Activated CD4-positive, alpha-beta T cell treated with anti-CD3 and anti-CD28 coated beads for 36 hours (primary cell): Measurements from ENCODE around the gene SNRNP48. TPM values are rescaled to one million over a fixed set of nuclear protein-coding genes. Genes with fewer than 3 reads are reported as not detected.

ENCODE experiments used
- ATAC-seq: fragments of 200-7000 bp; cut with Tn5 transposase; one replicate; pipeline ENCODE4 v1.10.0; 2021; ENCODE audit warnings: mild to moderate bottlenecking, moderate library complexity
- CTCF ChIA-PET: fragments of 350-600 bp; sonication (Branson Sonifier 250); formaldehyde crosslinking; loops from one replicate; lab custom pipeline; 2021; ENCODE audit warnings: antibody characterized with exemption; lab: Charles Lee
- POLR2A ChIA-PET: fragments of 350-600 bp; sonication (Branson Sonifier 250); formaldehyde crosslinking; loops from one replicate; lab custom pipeline; 2021; ENCODE audit warnings: antibody characterized with exemption, inconsistent platforms; lab: Charles Lee
- DNase-seq: peaks from one replicate; pipeline ENCODE4 v3.0.0-alpha.2; 2020
- H3K27ac Mint-ChIP-seq: one replicate; pipeline ENCODE4 v1.8.0; 2021; ENCODE audit warnings: mixed read lengths
- H3K27me3 Mint-ChIP-seq: one replicate; pipeline ENCODE4 v1.8.0; 2021; ENCODE audit warnings: mixed read lengths
- H3K36me3 Mint-ChIP-seq: one replicate; pipeline ENCODE4 v1.8.0; 2021; ENCODE audit warnings: low read depth, mixed read lengths
- H3K4me1 Mint-ChIP-seq: one replicate; pipeline ENCODE4 v1.8.0; 2021; ENCODE audit warnings: mixed read lengths
- H3K4me3 Mint-ChIP-seq: one replicate; pipeline ENCODE4 v1.8.0; 2021; ENCODE audit warnings: mild to moderate bottlenecking, moderate library complexity, mixed read lengths
- H3K9me3 Mint-ChIP-seq: one replicate; pipeline ENCODE4 v1.8.0; 2021; ENCODE audit warnings: low read depth, mixed read lengths
- intact Hi-C, 2 experiments: fragments of 100-400 bp; cut with DNase I in 1 of 2; cut with micrococcal nuclease in 1 of 2; formaldehyde crosslinking; loops; one replicate each; pipeline versions ENCODE4 v1.14.2 to v1.15.1; 2022 to 2024; cut with DNase I, micrococcal nuclease
- total RNA-seq, 2 experiments: library from RNA; stranded (reverse); gene quantifications; one replicate each; pipeline ENCODE4 v1.2.3, GENCODE V29; 2021

The SNRNP48 gene
- total RNA-seq, 2 experiments from 2014 or later = 19.4 to 20.9 TPM

- ChIA-PET POLR2A (no interaction called here), CTCF (no interaction called here)
- intact Hi-C loops = no loop called here
- H3K36me3 Mint-ChIP-seq = no peaks in the 10 kb centered on the region
- H3K27ac Mint-ChIP-seq = no peak overlapping the region
- no peaks in the 10 kb centered on the region for H3K4me1 Mint-ChIP-seq
- no peak overlapping the region for H3K4me3 Mint-ChIP-seq
- H3K27me3 Mint-ChIP-seq = peaks cover 27% of the 10 kb centered on the region
- DNase-seq (peak; percentile 16), ATAC-seq (peak; percentile 51)
- H3K9me3 Mint-ChIP-seq = no peaks in the 10 kb centered on the region
These were observed 30.2 kb upstream of the SNRNP48 start for GRCh38 chr6:7559651-7560385.

GRCh38 chr6:7561153-7561964 is 28.6 kb upstream of the SNRNP48 start:
- Mint-ChIP-seq H3K9me3 (no peaks in the 10 kb centered on the region), H3K27ac (no peak overlapping the region), H3K4me1 (no peaks in the 10 kb centered on the region), H3K27me3 (peaks cover 27% of the 10 kb centered on the region), H3K4me3 (no peak overlapping the region), H3K36me3 (no peaks in the 10 kb centered on the region)
- DNase-seq (no peak), ATAC-seq (no peak)
- ChIA-PET POLR2A (no interaction called here), CTCF (no interaction called here)
- intact Hi-C loops = no loop called here

- ATAC-seq (no peak), DNase-seq (no peak)
- H3K4me3 Mint-ChIP-seq = no peak overlapping the region
- H3K9me3 Mint-ChIP-seq = no peaks in the 10 kb centered on the region
- no peak overlapping the region for H3K27ac Mint-ChIP-seq
- H3K27me3 Mint-ChIP-seq = peaks cover 24% of the 10 kb centered on the region
- ChIA-PET POLR2A (no interaction called here), CTCF (no interaction called here)
- no peaks in the 10 kb centered on the region for H3K4me1 Mint-ChIP-seq
- no peaks in the 10 kb centered on the region for H3K36me3 Mint-ChIP-seq
- intact Hi-C loops = no loop called here
These were observed 27.2 kb upstream of the SNRNP48 start for GRCh38 chr6:7562769-7563168.

GRCh38 chr6:7566107-7566506 is 23.9 kb upstream of the SNRNP48 start:
- ATAC-seq (no peak), DNase-seq (no peak)
- no peak overlapping the region for H3K4me3 Mint-ChIP-seq
- CTCF ChIA-PET = interaction anchor here (0.6 to 1.2 kb wide), 3 partner anchors 20 to 1078 kb away, joined by 3 read pairs; no protein-coding TSS in a partner anchor
- intact Hi-C loops = no loop called here
- H3K4me1 Mint-ChIP-seq = no peaks in the 10 kb centered on the region
- H3K9me3 Mint-ChIP-seq = no peaks in the 10 kb centered on the region
- H3K36me3 Mint-ChIP-seq = no peaks in the 10 kb centered on the region
- POLR2A ChIA-PET = no interaction called here
- peaks cover 25% of the 10 kb centered on the region for H3K27me3 Mint-ChIP-seq
- H3K27ac Mint-ChIP-seq = no peak overlapping the region

GRCh38 chr6:7566617-7567173 is 23.3 kb upstream of the SNRNP48 start:
- CTCF ChIA-PET = interaction anchor here (0.6 to 1.3 kb wide), 4 partner anchors 20 to 1079 kb away, joined by 3 read pairs; no protein-coding TSS in a partner anchor
- no peaks in the 10 kb centered on the region for H3K9me3 Mint-ChIP-seq
- no peak for ATAC-seq
- H3K27ac Mint-ChIP-seq = no peak overlapping the region
- H3K4me1 Mint-ChIP-seq = no peaks in the 10 kb centered on the region
- intact Hi-C loops = no loop called here
- H3K36me3 Mint-ChIP-seq = no peaks in the 10 kb centered on the region
- no peak overlapping the region for H3K4me3 Mint-ChIP-seq
- POLR2A ChIA-PET = no interaction called here
- no peak for DNase-seq
- peaks cover 21% of the 10 kb centered on the region for H3K27me3 Mint-ChIP-seq

GRCh38 chr6:7568021-7568420 is 22.0 kb upstream of the SNRNP48 start:
- ChIA-PET CTCF (interaction anchor here (1.3 kb wide), 1 partner anchor 38 kb away, joined by 3 read pairs; no protein-coding TSS in a partner anchor), POLR2A (no interaction called here)
- no peaks in the 10 kb centered on the region for H3K36me3 Mint-ChIP-seq
- no peak overlapping the region for H3K4me3 Mint-ChIP-seq
- H3K27me3 Mint-ChIP-seq = peaks cover 21% of the 10 kb centered on the region
- no peak overlapping the region for H3K27ac Mint-ChIP-seq
- DNase-seq = no peak
- intact Hi-C loops = no loop called here
- no peak for ATAC-seq
- H3K9me3 Mint-ChIP-seq = no peaks in the 10 kb centered on the region
- no peaks in the 10 kb centered on the region for H3K4me1 Mint-ChIP-seq

- Mint-ChIP-seq H3K27me3 (peaks cover 17% of the 10 kb centered on the region), H3K36me3 (no peaks in the 10 kb centered on the region), H3K4me3 (no peak overlapping the region), H3K27ac (no peak overlapping the region), H3K9me3 (no peaks in the 10 kb centered on the region), H3K4me1 (no peaks in the 10 kb centered on the region)
- CTCF ChIA-PET = no interaction called here
- POLR2A ChIA-PET = no interaction called here
- intact Hi-C loops = no loop called here
- DNase-seq (no peak), ATAC-seq (no peak)
These were observed 20.9 kb upstream of the SNRNP48 start for GRCh38 chr6:7569082-7569481.

GRCh38 chr6:7572213-7572943 is 17.6 kb upstream of the SNRNP48 start:
- POLR2A ChIA-PET = no interaction called here
- intact Hi-C loops = no loop called here
- H3K27ac Mint-ChIP-seq = no peak overlapping the region
- H3K9me3 Mint-ChIP-seq = no peaks in the 10 kb centered on the region
- H3K27me3 Mint-ChIP-seq = peaks cover 18% of the 10 kb centered on the region
- DNase-seq (no peak), ATAC-seq (no peak)
- no peaks in the 10 kb centered on the region for H3K4me1 Mint-ChIP-seq
- no peak overlapping the region for H3K4me3 Mint-ChIP-seq
- no peaks in the 10 kb centered on the region for H3K36me3 Mint-ChIP-seq
- CTCF ChIA-PET = interaction anchor here (0.5 kb wide), 1 partner anchor 12 kb away, joined by 3 read pairs; no protein-coding TSS in a partner anchor

- DNase-seq (no peak), ATAC-seq (no peak)
- intact Hi-C loops = no loop called here
- Mint-ChIP-seq H3K4me3 (no peak overlapping the region), H3K27me3 (peaks cover 17% of the 10 kb centered on the region), H3K9me3 (no peaks in the 10 kb centered on the region), H3K4me1 (no peaks in the 10 kb centered on the region), H3K27ac (no peak overlapping the region), H3K36me3 (no peaks in the 10 kb centered on the region)
- ChIA-PET CTCF (no interaction called here), POLR2A (no interaction called here)
These were observed 15.5 kb upstream of the SNRNP48 start for GRCh38 chr6:7574500-7574899.

- Mint-ChIP-seq H3K4me3 (no peak overlapping the region), H3K9me3 (no peaks in the 10 kb centered on the region), H3K4me1 (no peaks in the 10 kb centered on the region), H3K27ac (no peak overlapping the region), H3K36me3 (no peaks in the 10 kb centered on the region), H3K27me3 (peaks cover 11% of the 10 kb centered on the region)
- ChIA-PET CTCF (no interaction called here), POLR2A (no interaction called here)
- intact Hi-C loops = no loop called here
- ATAC-seq (no peak), DNase-seq (no peak)
These were observed 11.5 kb upstream of the SNRNP48 start for GRCh38 chr6:7578516-7578915.

GRCh38 chr6:7578931-7579330 is 11.1 kb upstream of the SNRNP48 start:
- intact Hi-C loops = no loop called here
- ChIA-PET POLR2A (no interaction called here), CTCF (interaction anchor here (0.6 to 1.1 kb wide), 2 partner anchors 11 to 22 kb away, joined by 3 read pairs; partner anchors contain the start of gene SNRNP48)
- Mint-ChIP-seq H3K4me1 (no peaks in the 10 kb centered on the region), H3K36me3 (no peaks in the 10 kb centered on the region), H3K27ac (no peak overlapping the region), H3K4me3 (no peak overlapping the region), H3K27me3 (peaks cover 9% of the 10 kb centered on the region), H3K9me3 (no peaks in the 10 kb centered on the region)
- ATAC-seq (no peak), DNase-seq (no peak)
